ENCODE data around the gene RAB5IF. TPM values are rescaled to one million over a fixed set of nuclear protein-coding genes. Genes with fewer than 3 reads are reported as not detected.

Gene RAB5IF
- total and polyA plus RNA-seq, 2 of the 8 experiments (the other 6 are each of a cell fraction or from before 2014, with no cell fraction given), result 95.5 to 148 TPM

DNA sequence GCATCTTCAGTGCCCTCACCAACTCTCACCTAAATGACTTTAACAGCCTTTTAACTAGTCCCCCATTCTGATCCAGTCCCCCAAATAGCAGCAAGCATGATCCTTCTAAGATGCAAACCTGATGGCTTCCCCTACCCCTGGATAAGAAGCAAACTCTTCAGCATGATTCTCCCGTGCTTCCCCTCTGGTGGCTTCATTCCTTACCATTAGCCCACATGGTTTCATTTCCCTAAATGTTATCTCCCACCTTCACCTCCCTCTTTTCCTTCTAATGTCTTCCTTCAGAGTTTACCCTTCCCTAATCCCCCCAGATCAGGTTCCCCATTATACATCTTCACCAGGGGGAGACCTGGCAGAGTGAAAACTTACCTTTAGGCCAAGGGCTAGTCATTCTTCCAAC lies 4.0 kb upstream of the RAB5IF start:
- POLR2A ChIA-PET (ENCODE audit: partially characterized antibody), result interaction anchor here (0.9 to 26.6 kb wide), 4 partner anchors 9 to 50 kb away, joined by 4 to 388 read pairs (median 32); partner anchors contain the start of gene TGIF2
- Histone ChIP-seq H2AK5ac (ENCODE audit: low read depth, low read length) (no peak overlapping the region), H3K9ac (replicated peaks in 1 of 4; ENCODE audit: extremely low read depth in 1 of 4, low read depth in 3 of 4, low read length in 3 of 4) (no peak overlapping the region), H2BK5ac (ENCODE audit: low read depth, low read length) (no peak overlapping the region), H3K4me3 (ENCODE audit: extremely low read depth in 1 of 4, insufficient read depth in 2 of 4, low read depth in 3 of 4, low read length in 4 of 4) (no peak overlapping the region), H3K27ac (ENCODE audit: low read depth, low read length) (no peak overlapping the region), H2AFZ (ENCODE audit: low read length) (no peak overlapping the region), H3K23me2 (ENCODE audit: low read depth, low read length) (peaks cover 6% of the 10 kb centered on the region), H3K9me3 (ENCODE audit: insufficient read depth in 2 of 2, low read depth in 1 of 2, low read length in 1 of 2) (no peaks in the 10 kb centered on the region), H2BK15ac (ENCODE audit: low read length) (no peak overlapping the region), H3K4me1 (replicated peaks in 1 of 4; ENCODE audit: control insufficient read depth in 3 of 4, insufficient read depth in 4 of 4, low read length in 3 of 4) (peaks cover 3 to 12% (median 10%) of the 10 kb centered on the region in 4 experiments; a peak in 6 of 7 replicates), H4K5ac (ENCODE audit: insufficient read length, low read depth, low read length) (no peak overlapping the region), H3K23ac (ENCODE audit: insufficient read length) (no peak overlapping the region), H3K4ac (replicated peaks; ENCODE audit: insufficient read length, low read depth, low read length) (peak overlapping the region; percentile 53), H3K18ac (ENCODE audit: extremely low read depth, low read length) (no peak overlapping the region), H3K56ac (replicated peaks; ENCODE audit: insufficient read length, low read depth, low read length) (no peak overlapping the region), H4K20me1 (replicated peaks in 1 of 2; ENCODE audit: control insufficient read depth in 1 of 2, insufficient read depth in 2 of 2, low read length in 2 of 2) (peaks cover 0 to 9% of the 10 kb centered on the region in 2 experiments), H3K4me2 (ENCODE audit: insufficient read depth in 1 of 2, low read depth in 2 of 2, low read length in 2 of 2) (no peak overlapping the region), H3K79me2 (ENCODE audit: control insufficient read depth in 1 of 2, insufficient read depth in 2 of 2, low read length in 2 of 2) (peaks cover 5 to 9% of the 10 kb centered on the region in 2 experiments), H2BK20ac (ENCODE audit: low read length) (no peak overlapping the region), H3K79me1 (ENCODE audit: low read depth, low read length) (peaks cover 4% of the 10 kb centered on the region; the same call in 1 of the 2 replicates), H3K27me3 (replicated peaks in 1 of 4; ENCODE audit: control insufficient read depth in 3 of 4, extremely low read depth in 1 of 4, insufficient read depth in 3 of 4, low read length in 3 of 4) (no peaks in the 10 kb centered on the region; a peak in 1 of 7 replicates), H2BK120ac (replicated peaks; ENCODE audit: low read depth, low read length) (no peak overlapping the region), H4K91ac (replicated peaks; ENCODE audit: insufficient read length, low read length) (no peak overlapping the region), H2BK12ac (ENCODE audit: low read depth, low read length) (no peak overlapping the region), H4K8ac (ENCODE audit: extremely low read depth, insufficient read depth, low read length) (no peak overlapping the region), H3K36me3 (ENCODE audit: control insufficient read depth in 2 of 4, insufficient read depth in 4 of 4, low read length in 3 of 4) (no peaks in the 10 kb centered on the region), H3K14ac (ENCODE audit: insufficient read length) (no peak overlapping the region)
- CTCF ChIA-PET (ENCODE audit: partially characterized antibody), result interaction anchor here (0.6 to 2.3 kb wide), 6 partner anchors 7 to 902 kb away, joined by 3 to 11 read pairs (median 4); no protein-coding TSS in a partner anchor
- FAIRE-seq (no peak), DNase-seq (ENCODE audit: low read depth in 1 of 2, low spot score in 2 of 2) (no peak)
- 89% methylated on average over 1 of the region's 1 CpG; no CpG with 5 or more reads in 1 of the 2 experiments for WGBS, 2 experiments (ENCODE audit: extremely low coverage in 1 of 2, insufficient coverage in 1 of 2, insufficient read length in 1 of 2, insufficient replicate concordance in 2 of 2, low coverage in 1 of 2, low lambda C conversion rate in 2 of 2, missing lambda C conversion rate in 1 of 2)
- TF ChIP-seq TBP (IDR thresholded peaks at IDR 0.05; ENCODE audit: low read depth, low read length) (no peak), SAP30 (IDR thresholded peaks at IDR 0.05; ENCODE audit: insufficient read depth, insufficient replicate concordance, low read length) (no peak), TAF7 (optimal IDR thresholded peaks at IDR 0.05; ENCODE audit: borderline replicate concordance, low read depth, low read length) (no peak), CTCF (IDR thresholded peaks at IDR 0.05; ENCODE audit: control extremely low read depth in 1 of 3, insufficient read depth in 1 of 3, low read depth in 1 of 3, low read length in 3 of 3) (no peak), POLR2A (IDR thresholded peaks at IDR 0.05; ENCODE audit: control extremely low read depth in 1 of 2, low read depth in 2 of 2, low read length in 2 of 2) (no peak), RBBP5 (IDR thresholded peaks at IDR 0.05; ENCODE audit: borderline replicate concordance, low read depth, low read length) (no peak), SP2 (IDR thresholded peaks at IDR 0.05; ENCODE audit: low read length) (no peak), CHD1 (IDR thresholded peaks at IDR 0.05; ENCODE audit: low read depth, low read length) (no peak), GABPA (IDR thresholded peaks at IDR 0.05; ENCODE audit: borderline replicate concordance, insufficient read depth, low read length) (no peak)
- TF ChIP-seq, protein P1, sequence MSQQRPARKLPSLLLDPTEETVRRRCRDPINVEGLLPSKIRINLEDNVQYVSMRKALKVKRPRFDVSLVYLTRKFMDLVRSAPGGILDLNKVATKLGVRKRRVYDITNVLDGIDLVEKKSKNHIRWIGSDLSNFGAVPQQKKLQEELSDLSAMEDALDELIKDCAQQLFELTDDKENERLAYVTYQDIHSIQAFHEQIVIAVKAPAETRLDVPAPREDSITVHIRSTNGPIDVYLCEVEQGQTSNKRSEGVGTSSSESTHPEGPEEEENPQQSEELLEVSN (IDR thresholded peaks at IDR 0.05), result no peak
